Ishikawa (cell line): ENCODE measurements around the gene SIGLEC1.

ENCODE experiments used
- CEBPB ChIP-seq: IDR thresholded peaks from 2 replicates; pipeline ENCODE4 v1.6.1; 2012
- CREB1 ChIP-seq: IDR thresholded peaks from 2 replicates; pipeline ENCODE4 v1.6.1; 2012; ENCODE audit warnings: low read depth
- EP300 ChIP-seq: IDR thresholded peaks from 2 replicates; pipeline ENCODE4 v1.6.1; 2012; ENCODE audit warnings: borderline replicate concordance
- RAD21 ChIP-seq: IDR thresholded peaks from 2 replicates; pipeline ENCODE4 v1.6.1; 2012; ENCODE audit warnings: low read depth
- REST ChIP-seq: IDR thresholded peaks from 2 replicates; pipeline ENCODE4 v1.6.1; 2012; ENCODE audit warnings: low read depth, mild to moderate bottlenecking
- TAF1 ChIP-seq: IDR thresholded peaks from 2 replicates; pipeline ENCODE4 v1.6.1; 2012; ENCODE audit warnings: low read depth, mild to moderate bottlenecking
- USF1 ChIP-seq: IDR thresholded peaks from 2 replicates; pipeline ENCODE4 v1.6.1; 2012
- YY1 ChIP-seq: IDR thresholded peaks from 2 replicates; pipeline ENCODE4 v1.6.1; 2012; ENCODE audit warnings: low read depth

GRCh38 chr20:3698591-3699001 is 13.8 kb downstream of the SIGLEC1 start:
- TF ChIP-seq USF1, result no peak
- TF ChIP-seq EP300, result no peak
- no peak for TF ChIP-seq TAF1
- no peak for TF ChIP-seq CREB1
- TF ChIP-seq REST, result no peak
- no peak for TF ChIP-seq RAD21
- no peak for TF ChIP-seq CEBPB
- TF ChIP-seq YY1, result no peak
